GM18511 (cell line): Measurements from ENCODE around the gene FAM228B.
A peak's percentile ranks its signal among the peaks of the same experiment; 100 is the strongest.
"Not testable (repeated sequence)": the region's sequence is repeated elsewhere in the genome, so short reads cannot be mapped to it uniquely, and the experiment has no call there.

Experiments
- ATAC-seq: cut with Tn5 transposase; IDR thresholded peaks from one replicate; pipeline ENCODE4 v1.9.1; 2021; ENCODE audit warnings: mild to moderate bottlenecking, moderate library complexity; ENCODE audit not compliant: unreplicated experiment

FAM228B gene

DNA sequence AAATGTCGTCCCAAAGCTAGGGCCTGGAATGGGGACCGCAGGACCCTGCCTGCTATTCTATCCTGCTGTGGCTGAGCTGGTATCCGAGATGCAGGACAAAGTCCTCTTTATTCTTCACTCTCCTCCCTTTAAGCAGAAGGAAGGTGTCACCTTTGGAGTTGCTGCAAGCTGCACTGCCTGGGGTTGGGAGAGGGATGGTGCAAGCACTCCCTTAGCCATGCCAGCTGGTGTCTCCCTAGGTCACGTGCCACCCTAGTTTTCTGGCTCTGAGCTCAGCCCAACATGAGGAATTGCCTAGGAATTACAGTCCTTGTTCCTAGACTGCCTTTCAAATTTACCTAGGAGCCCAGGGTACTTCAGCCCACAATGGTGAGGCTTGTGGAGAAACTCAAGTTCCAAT, 30.2 kb downstream of the FAM228B start:
- no peak for ATAC-seq

DNA sequence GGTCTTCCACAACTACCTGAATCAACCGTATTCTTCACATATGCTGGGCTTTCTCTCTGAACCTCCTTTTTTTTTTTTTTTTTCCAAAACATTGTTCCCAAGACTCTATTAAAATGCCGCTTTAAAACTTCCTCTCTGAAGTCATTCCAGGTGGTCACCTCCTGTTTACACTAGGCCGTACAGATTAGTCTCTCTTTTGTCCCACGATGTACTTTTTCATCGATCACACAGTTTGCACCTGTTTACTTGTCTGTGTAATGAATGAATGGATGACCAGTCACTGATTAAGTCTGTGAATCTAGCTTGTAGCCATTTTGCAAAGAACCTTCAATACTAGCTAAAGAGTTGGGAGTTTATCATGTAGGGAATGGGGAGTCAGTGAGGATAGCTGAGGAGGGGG, 34.9 kb downstream of the FAM228B start:
- no peak for ATAC-seq

DNA sequence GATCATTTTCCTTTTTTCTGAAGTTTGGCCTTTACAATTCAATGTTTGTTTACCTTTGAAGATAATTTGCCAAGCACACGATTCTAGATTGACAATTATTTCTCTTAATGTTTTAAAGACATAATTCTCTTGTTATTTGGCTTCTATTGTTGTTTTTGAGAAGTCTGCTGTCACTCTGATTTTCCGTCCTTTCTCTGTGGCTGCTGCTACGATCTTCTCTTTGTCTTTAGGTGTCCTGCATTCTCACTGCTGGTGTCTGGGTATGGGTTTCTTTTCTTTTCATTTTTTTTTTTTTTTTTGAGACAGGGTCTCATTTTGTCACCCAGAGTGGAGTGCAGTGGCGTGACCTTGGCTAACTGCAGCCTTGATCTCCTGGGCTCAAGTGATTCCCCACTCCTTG, 36.4 kb downstream of the FAM228B start:
- ATAC-seq: no peak

DNA sequence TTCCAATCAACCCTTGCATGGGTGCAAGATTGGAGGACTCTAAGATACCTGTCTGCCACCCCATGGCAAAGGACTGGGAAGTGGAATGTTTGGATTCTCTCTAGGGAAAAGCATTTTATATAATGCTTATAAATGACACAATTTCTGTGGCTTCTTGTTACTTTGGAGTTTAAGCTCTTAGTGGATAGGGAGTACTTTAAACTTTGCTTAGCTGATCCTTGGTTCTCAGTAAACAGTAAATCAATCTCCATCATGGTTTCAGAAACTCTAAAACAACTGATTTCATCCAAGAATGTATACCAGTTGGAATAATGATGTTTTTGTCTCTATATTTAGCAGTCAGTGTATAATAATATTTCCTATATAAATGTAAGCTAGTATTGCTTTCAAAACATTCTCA, 37.5 kb downstream of the FAM228B start:
- no peak for ATAC-seq

DNA sequence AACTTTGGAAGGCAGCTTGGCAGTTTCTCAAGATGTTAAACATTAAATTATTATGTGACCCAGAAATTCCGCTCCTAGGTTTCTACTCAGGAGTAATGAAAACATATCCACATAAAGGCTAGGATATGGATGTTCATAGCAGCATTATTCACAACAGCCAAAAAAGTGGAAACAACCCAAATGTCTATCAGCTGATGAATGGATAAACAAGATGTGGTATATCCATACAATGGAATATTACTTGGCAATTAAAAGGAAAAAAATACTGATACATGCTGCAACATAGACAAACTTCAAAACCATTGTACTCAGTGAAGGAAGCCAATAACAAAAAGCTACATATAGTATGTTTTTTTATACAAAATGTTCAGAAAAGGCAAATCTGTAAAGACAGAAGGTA, 39.2 kb downstream of the FAM228B start:
- no peak for ATAC-seq

DNA sequence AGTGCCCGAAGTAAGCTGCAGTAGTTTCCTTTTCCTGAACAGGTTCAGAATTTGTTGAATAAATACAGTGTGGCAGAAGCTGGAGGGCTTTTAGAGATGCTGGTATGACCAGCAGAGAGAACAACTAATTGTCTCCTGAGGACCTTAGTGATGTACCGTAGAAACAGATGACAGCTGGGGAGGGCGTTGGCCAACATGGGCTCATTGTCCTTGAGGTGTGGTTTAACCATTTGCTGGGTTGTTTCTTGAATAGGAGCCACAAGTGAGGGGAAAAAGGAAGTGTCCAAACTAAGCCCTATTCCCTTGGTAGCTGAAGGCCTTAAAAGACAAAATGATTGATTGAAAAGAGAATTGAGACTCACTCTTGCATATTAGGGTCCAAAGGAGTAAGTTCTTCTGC, 39.9 kb downstream of the FAM228B start:
- ATAC-seq: no peak

DNA sequence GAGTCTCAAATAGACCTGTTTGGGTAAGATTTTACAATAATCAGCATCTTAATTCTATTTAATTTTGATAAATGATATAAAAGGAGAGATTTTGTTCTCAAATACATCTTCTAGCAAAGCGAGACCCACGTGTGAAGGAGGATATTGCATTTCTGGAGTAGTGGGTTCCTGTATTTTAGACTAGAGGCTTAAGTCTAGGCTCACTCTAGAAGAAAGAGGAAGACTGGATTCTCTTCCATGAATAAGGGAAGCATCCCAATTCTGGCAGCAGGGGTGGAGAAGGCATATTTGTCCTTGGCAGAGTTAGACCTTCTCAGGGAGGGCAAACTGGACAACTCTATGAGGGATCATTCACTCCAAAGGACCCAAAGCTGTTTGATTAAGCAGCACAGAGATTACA, 40.3 kb downstream of the FAM228B start:
- ATAC-seq: no peak

DNA sequence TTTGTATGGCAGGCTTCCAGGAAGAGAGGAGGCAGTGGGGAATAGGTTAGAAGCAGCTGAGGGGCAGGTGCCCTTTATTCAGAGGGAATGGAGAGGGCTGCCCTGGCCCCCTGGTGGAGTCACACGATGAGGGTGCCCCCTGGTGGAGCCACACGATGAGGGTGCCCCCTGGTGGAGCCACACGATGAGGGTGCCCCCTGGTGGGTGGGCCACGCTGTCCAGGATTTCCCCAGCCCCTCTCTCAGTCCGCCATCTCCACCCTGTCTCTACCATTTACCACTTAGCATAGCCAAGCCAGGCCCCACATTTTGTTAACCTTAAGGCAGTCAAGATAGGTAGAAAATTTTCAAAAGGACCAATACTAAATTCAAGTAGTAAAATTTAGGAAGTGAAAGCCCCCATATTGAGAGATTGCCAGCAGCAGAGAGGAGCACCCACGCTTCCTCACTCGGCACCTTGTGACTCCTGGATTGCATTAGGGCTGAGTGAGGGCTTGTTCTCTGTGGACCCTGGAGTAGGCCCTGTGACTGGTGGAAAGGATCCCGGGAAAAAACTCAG, 41.2 kb downstream of the FAM228B start:
- peak; percentile 84 for ATAC-seq

DNA sequence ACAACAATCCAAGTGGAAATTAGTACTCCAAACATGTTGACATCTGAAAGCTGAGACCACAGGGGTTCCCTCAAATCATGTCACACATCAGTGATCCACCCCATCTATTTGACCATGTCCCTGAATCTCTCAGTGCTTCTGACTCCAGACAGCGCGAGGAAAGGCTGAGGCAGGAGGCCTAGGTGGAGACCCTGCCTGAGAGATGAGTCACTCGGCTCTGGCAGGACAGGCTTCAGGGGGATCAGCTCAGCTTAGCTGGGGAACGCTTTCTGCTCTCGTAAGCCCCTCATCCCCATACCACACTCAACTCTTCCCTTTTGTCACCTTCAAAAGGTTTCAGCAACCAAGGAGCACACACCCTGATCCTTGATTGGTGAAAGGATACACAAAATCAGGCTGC, 45.8 kb downstream of the FAM228B start:
- ATAC-seq: no peak

DNA sequence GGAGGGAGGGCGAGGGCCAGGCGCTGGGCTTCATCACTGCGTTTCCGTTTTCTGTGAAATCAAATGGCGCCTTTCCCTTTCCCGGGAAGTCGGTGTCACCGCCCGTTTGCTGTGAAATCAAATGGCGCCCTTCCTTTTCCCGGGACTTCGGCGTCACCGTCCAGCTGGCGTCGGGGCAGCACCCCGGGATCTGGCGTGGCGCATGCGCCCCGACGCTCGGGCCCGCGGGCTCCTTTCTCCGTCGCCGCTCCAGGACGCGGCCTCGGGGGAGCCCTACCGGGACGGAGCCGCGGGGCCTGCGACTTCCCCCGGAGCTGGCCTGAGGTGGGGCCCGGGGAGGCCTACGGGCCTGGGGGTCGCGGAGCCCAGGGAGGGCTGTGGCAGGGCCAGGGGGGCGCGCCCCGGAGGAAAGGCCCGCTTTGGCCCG, 51.6 kb downstream of the FAM228B start, which contains the start of gene FAM228A:
TSS of gene FAM228A (plus strand) at position 203 of the 427 bp plus-strand sequence. CDS start 428 bp downstream, outside the sequence.
- ATAC-seq: no peak

DNA sequence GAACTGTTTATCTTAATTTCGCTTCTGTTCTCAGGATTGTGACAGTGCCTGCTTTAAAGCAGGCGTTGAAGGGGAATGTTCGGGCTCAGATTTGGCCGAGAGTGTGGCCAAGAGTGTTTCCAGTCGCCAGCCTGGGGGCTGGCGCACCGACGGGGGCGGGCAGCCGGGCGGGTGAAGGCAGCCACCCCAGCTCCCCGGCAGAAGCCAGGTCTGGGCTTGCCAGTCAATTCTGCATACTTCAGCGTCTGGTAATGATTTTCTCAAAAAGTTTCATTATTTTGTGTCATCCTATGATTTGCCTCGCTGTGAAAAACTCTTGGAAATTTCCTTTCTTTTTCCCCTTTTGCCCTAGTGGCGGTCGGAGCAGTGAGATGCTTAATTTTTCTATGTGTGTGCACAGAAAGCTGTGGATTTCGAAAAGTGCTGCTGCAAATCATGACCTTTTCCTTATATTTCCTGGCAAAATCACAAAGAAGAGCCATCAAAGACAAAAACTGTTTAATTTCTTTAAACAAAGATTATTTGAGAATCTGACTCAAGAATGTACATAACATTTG, 52.4 kb downstream of the FAM228B start:
- ATAC-seq: no peak

DNA sequence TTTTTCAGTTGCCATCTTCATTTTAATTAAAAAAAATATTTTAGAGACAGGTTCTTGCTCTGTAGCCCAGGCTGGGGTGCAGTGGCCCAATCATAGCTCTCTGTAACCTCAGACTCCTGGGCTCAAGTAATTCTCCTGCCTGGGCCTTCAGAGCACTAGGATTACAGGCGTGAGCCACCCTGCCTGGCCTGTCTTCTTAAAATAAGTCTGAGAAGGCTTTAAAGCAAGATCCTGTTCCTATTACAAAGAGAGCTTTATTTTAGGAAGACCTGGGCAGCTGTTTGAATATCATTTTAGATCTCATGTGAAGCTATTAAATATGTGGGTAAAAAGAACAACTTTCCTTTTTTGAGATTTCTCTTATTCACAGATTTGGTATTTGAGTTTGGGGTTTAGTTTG, 53.1 kb downstream of the FAM228B start:
- no peak for ATAC-seq

DNA sequence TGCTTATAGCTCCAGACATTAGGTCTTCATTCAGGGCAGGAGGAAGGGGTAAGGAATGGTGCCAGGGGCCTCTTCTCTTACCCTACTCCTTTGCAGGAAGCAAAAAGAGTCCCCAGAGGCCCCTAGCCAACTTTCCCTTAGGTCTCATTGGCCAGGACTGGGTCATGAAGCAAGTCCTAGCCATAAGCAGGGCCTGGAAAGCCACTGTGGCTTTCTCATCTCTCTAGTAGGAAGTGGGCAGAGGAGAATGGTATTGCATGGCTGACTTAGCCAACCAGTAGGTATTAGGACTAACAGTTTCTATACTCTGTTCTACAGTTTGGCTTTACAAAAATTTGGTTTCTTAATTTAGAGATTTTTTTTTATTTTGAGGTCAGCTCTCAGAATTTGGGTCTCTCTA, 56.4 kb downstream of the FAM228B start:
- no peak for ATAC-seq

DNA sequence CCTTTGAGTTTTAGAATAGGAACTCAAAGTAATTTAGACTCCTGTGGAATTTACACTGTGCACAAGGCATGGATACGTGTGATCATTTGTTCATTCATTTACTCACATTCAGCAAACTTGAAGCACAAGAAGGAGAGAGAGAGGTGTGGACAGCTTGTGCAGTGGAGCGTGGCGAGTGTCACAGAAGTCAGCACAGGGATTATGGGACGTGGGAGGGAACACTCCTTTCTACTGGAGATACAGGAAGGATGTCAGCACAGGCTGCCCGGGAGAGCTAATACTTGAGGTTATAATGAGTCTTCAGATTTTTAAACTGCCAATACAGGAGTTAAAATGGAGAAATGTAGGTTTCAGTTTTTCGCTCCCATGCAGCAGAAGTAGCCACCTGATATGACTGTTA, 58.6 kb downstream of the FAM228B start:
- ATAC-seq: no peak

DNA sequence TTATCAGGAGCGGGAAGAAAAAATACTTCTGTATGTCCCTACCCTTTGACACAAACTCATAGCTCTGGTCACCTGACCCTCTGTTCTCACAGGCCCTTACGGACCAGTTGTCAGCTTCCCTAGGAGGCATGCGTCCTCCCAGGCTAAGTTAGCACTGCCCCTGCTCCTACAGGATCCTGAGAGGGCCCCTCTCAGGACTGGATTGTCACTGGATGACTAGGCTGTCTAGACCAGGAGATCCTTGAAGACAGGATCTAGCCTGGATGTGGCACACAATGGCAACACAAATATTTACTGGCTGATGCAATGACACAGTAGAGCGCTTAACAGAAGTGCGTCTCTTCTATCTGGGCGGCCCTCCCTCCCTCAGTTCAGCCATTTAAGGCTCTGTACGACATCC, 59.2 kb downstream of the FAM228B start:
- no peak for ATAC-seq

DNA sequence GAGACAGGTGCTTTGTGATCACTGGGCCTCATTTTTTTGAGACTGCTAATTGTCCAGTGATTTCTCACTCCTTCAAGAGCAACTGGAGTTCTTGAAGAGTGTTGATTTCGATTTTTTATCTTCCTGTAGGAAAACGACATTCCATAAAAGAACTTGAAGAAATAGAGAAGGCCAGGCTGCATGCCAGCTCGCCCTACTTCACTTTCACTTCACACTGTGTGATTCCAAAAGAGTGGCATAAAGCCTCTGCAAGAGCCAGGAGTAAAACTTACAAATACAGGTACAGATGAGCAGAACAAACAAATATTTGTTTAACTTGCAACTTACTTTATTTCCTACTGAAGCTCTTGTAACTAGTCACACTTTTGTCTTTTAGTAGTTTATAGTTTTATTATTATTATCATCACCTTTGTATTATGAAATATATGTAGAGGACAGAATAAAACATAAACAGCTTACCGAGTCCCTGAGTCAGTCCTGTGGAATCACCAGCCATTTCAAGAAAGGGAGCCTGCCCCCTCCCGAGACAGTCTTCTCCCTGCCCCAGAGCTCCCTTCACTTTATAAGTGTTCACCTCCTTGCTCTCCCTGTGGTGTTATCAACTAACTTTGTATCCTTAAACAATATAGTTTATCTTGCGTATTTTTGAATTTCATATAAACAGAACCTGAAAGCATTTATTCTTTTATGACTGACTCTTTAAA, 60.2 kb downstream of the FAM228B start:
- no peak for ATAC-seq

DNA sequence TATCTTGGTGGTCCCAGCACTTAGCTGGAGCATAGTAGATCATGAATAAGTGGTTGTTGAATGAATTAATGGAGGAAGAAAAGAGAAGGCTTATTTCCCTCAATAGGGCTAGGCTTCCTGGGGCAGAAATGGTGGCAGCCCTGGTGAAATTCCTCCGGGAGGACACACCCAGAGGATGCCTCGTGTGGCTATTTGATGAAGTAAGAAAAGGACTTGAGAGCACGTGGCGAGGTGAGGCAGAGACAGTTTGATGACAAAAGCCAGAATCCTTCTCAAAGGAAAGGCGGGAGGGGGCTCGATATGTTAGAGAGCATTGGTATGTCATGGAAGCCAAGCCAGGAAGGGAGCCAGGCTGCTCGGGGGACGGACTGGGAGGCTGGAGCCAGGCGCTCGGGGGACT, 66.3 kb downstream of the FAM228B start:
- no peak for ATAC-seq

DNA sequence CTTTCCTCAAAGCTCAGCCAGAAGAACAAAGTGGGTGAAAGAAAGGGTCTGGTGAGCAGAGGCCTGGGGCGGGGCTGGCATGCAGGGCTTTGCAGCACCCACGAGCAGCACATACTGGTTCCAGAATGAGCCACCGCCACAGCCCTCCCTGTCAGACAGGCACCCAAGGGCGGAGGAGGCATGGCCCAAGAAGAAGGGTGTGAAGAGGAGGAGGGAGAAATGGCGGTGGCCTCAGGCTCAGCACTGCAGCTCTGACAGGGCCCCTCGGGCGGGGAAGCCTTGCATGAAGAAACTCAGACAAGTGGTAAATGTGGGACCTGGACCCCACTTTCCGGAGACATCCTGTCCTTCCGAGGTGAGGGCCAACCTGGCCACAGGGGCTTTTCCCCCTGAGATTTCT, 67.2 kb downstream of the FAM228B start:
- ATAC-seq: no peak

DNA sequence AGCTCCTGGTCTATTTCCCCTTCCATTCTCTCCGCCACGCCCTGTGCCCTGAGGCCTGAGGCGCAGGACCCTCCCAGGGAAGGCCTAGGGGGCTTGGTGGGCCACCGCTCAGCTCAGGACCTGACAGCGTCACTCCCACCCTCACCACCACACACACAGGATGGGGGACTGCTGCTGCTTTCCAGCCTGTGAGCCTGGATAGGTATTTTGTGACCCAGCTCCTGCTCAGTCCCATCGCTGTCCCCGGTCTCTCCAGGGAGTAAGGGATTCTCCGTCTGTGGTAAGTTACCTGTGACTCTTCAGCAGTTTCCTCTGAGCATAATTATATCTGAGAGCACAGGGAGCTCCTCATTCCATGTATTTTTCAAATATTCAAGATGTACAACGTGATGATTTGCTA, 67.9 kb downstream of the FAM228B start:
- no peak for ATAC-seq

DNA sequence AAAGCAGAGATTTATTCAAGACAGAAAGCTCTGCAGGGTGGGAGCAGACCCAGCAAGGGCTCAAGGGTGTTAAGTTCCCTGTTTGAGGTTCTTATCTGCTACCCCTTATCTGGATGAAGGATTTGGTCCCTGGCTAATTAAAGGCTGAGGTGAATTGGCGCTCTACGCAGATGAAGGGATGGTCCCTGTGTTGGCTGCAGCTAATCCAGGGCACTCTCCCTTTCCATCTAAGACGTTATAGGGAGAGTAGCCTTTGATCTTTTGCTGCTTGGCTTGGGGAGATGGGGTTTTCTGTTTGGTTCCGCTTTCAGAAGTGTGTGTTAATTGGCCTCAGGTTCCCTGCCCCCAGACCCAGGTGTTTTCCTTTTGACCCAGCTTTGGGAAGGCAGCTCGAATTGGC, 68.6 kb downstream of the FAM228B start:
- ATAC-seq: no peak

DNA sequence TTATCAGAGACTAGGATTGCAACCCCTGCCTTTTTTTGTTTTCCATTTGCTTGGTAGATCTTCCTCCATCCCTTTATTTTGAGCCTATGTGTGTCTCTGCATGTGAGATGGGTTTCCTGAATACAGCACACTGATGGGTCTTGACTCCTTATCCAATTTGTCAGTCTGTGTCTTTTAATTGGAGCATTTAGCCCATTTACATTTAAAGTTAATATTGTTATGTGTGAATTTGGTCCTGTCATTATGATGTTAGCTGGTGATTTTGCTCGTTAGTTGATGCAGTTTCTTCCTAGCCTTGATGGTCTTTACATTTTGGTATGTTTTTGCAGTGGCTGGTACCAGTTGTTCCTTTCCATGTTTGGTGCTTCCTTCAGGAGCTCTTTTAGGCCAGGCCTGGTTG, 73.9 kb downstream of the FAM228B start:
- not testable (repeated sequence) for ATAC-seq

DNA sequence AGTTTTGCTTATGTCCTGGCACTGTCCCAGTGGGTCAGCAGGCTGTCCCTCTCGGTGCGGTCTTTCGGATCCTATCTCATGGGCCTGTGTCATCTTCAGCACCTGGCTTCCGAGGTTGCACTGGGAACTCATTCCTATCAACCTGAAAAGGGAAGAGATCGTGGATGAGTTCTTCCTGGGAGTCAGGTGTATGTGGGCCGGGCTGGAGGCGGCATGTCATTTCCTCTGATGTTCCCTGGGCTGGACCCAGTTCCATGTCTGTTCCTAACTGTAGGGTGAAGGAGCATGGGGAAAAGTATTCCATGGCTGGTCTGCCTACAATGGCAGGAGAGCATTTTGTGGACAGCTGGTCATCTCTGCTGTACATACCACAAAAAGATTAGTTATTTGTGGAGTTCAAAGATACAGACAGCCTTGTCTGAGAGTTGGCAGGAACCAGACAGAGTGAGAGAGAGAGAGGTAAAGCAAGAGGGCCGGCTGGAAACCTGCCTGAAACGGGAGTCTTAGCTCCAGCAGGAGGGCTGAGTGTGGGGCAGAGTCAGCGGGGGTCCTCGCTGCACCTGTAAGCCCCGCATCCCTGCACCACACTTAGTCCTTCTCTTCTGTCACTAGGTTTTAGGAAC, 76.8 kb downstream of the FAM228B start:
- no peak for ATAC-seq
